SK-N-SH treated with all-trans-retinoic acid at 6 μM for 48 hours (cell line): Measurements from ENCODE around the gene SUV39H2.

Experiments
- ATAC-seq: fragments of 200-7000 bp; cut with Tn5 transposase; 3 replicates; pipeline ENCODE4 v1.9.1; 2020; ENCODE audit warnings: mild to moderate bottlenecking, moderate library complexity
- ARNTL ChIP-seq: fragments of 450-650 bp; formaldehyde crosslinking; IDR thresholded peaks from 2 replicates; pipeline ENCODE4 v1.5.0; 2020; ENCODE audit warnings: low read depth, mild to moderate bottlenecking, moderate library complexity, borderline replicate concordance
- BACH2 ChIP-seq: fragments of 250-450 bp; sonication (Bioruptor Pico); IDR thresholded peaks from 2 replicates; pipeline ENCODE4 v1.9.0; 2021; ENCODE audit warnings: mild to moderate bottlenecking, borderline replicate concordance
- CSDC2 ChIP-seq: fragments of 250-450 bp; sonication (Bioruptor Pico); IDR thresholded peaks from 2 replicates; pipeline ENCODE4 v1.5.0; 2020; ENCODE audit warnings: mild to moderate bottlenecking, moderate library complexity
- ESRRG ChIP-seq: fragments of 250-450 bp; sonication (Bioruptor Pico); IDR thresholded peaks from 2 replicates; pipeline ENCODE4 v1.6.1; 2021; ENCODE audit warnings: mild to moderate bottlenecking
- GLIS3 ChIP-seq: fragments of 250-450 bp; sonication (Bioruptor Pico); IDR thresholded peaks from 2 replicates; pipeline ENCODE4 v1.5.0; 2020; ENCODE audit warnings: mild to moderate bottlenecking, moderate library complexity
- ISL1 ChIP-seq: fragments of 250-450 bp; sonication (Bioruptor Pico); IDR thresholded peaks from 2 replicates; pipeline ENCODE4 v2.1.2; 2022; ENCODE audit warnings: mild to moderate bottlenecking, moderate library complexity
- OSR1 ChIP-seq: fragments of 250-450 bp; sonication (Bioruptor Pico); IDR thresholded peaks from 2 replicates; pipeline ENCODE4 v1.8.0; 2022; ENCODE audit warnings: moderate library complexity, mild to moderate bottlenecking, inconsistent platforms
- PPARA ChIP-seq: fragments of 250-450 bp; sonication (Bioruptor Pico); IDR thresholded peaks from 2 replicates; pipeline ENCODE4 v1.5.0; 2020; ENCODE audit warnings: mild to moderate bottlenecking, borderline replicate concordance
- SNAI2 ChIP-seq: fragments of 250-450 bp; sonication (Bioruptor Pico); IDR thresholded peaks from 2 replicates; pipeline ENCODE4 v1.5.0; 2020; ENCODE audit warnings: mild to moderate bottlenecking, moderate library complexity
- TCF4 ChIP-seq: fragments of 250-450 bp; sonication (Bioruptor Pico); IDR thresholded peaks from 2 replicates; pipeline ENCODE4 v1.8.0; 2021; ENCODE audit warnings: mild to moderate bottlenecking, moderate library complexity, borderline replicate concordance
- TOX ChIP-seq: fragments of 250-450 bp; sonication (Bioruptor Pico); IDR thresholded peaks from 2 replicates; pipeline ENCODE4 v1.8.0; 2021; ENCODE audit warnings: mild to moderate bottlenecking, moderate library complexity, borderline replicate concordance
- ZC3H10 ChIP-seq: fragments of 250-450 bp; sonication (Bioruptor Pico); IDR thresholded peaks from 2 replicates; pipeline ENCODE4 v1.5.1; 2021; ENCODE audit warnings: mild to moderate bottlenecking, moderate library complexity
- ZFP3 ChIP-seq: fragments of 250-450 bp; sonication (Bioruptor Pico); IDR thresholded peaks from 2 replicates; pipeline ENCODE4 v1.5.0; 2020; ENCODE audit warnings: mild to moderate bottlenecking, moderate library complexity
- ZFP30 ChIP-seq: fragments of 450-650 bp; formaldehyde crosslinking; IDR thresholded peaks from 2 replicates; pipeline ENCODE4 v1.5.0; 2022; ENCODE audit warnings: mild to moderate bottlenecking, moderate library complexity
- ZNF565 ChIP-seq: fragments of 450-650 bp; formaldehyde crosslinking; conservative IDR thresholded peaks from 2 replicates; pipeline ENCODE4 v1.5.0; 2020; ENCODE audit warnings: low read depth, mild to moderate bottlenecking, moderate library complexity
- ZNF70 ChIP-seq: fragments of 450-650 bp; formaldehyde crosslinking; IDR thresholded peaks from 2 replicates; pipeline ENCODE4 v1.5.0; 2020; ENCODE audit warnings: mild to moderate bottlenecking, moderate library complexity
- ZNF8 ChIP-seq: fragments of 450-650 bp; formaldehyde crosslinking; IDR thresholded peaks from 2 replicates; pipeline ENCODE4 v1.5.0; 2020; ENCODE audit warnings: mild to moderate bottlenecking, moderate library complexity
- TF ChIP-seq, protein P1 (sequence below): fragments of 250-450 bp; sonication (Bioruptor Pico); IDR thresholded peaks from 2 replicates; pipeline ENCODE4 v1.5.1; 2021; ENCODE audit warnings: mild to moderate bottlenecking, moderate library complexity
- TF ChIP-seq, protein P2 (sequence below): fragments of 250-450 bp; sonication (Bioruptor Pico); IDR thresholded peaks from 2 replicates; pipeline ENCODE4 v1.5.0; 2020; ENCODE audit warnings: mild to moderate bottlenecking, moderate library complexity
- TF ChIP-seq, protein P3 (sequence below): fragments of 250-450 bp; sonication (Bioruptor Pico); IDR thresholded peaks from 2 replicates; pipeline ENCODE4 v1.8.0; 2021; ENCODE audit warnings: low read depth, mild to moderate bottlenecking, moderate library complexity, borderline replicate concordance
- TF ChIP-seq, protein P4 (sequence below): fragments of 250-450 bp; sonication (Bioruptor Pico); IDR thresholded peaks from 2 replicates; pipeline ENCODE4 v1.8.0; 2020; ENCODE audit warnings: mild to moderate bottlenecking, moderate library complexity, borderline replicate concordance
- TF ChIP-seq, protein P5 (sequence below): fragments of 250-450 bp; sonication (Bioruptor Pico); IDR thresholded peaks from 2 replicates; pipeline ENCODE4 v1.5.1; 2020; ENCODE audit warnings: low read depth, mild to moderate bottlenecking, moderate library complexity

Gene SUV39H2

DNA sequence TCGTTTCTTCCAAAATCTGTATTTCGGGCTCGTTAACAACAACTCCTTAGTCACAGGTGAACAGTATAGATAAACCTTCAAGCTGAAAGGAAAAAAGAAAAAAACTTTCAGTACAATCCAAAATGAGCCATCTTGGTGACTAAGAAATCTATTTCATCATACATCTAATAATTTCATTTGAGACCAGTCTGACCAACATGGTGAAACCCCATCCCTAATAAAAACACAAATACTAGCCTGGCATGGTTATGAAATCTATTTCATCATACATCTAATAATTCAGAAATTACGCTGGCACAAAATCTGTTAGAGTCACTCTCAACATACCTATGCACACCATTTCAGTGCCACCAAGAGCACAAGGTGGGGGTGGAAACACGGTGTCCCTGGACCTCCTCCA lies 66.4 kb downstream of the SUV39H2 start:
- ATAC-seq = no peak
- no peak for TF ChIP-seq ESRRG (CRISPR knock-in tag)
- no peak for TF ChIP-seq ZNF70 (CRISPR knock-in tag)
- TF ChIP-seq, protein P1, sequence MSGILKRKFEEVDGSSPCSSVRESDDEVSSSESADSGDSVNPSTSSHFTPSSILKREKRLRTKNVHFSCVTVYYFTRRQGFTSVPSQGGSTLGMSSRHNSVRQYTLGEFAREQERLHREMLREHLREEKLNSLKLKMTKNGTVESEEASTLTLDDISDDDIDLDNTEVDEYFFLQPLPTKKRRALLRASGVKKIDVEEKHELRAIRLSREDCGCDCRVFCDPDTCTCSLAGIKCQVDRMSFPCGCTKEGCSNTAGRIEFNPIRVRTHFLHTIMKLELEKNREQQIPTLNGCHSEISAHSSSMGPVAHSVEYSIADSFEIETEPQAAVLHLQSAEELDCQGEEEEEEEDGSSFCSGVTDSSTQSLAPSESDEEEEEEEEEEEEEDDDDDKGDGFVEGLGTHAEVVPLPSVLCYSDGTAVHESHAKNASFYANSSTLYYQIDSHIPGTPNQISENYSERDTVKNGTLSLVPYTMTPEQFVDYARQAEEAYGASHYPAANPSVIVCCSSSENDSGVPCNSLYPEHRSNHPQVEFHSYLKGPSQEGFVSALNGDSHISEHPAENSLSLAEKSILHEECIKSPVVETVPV = no peak

DNA sequence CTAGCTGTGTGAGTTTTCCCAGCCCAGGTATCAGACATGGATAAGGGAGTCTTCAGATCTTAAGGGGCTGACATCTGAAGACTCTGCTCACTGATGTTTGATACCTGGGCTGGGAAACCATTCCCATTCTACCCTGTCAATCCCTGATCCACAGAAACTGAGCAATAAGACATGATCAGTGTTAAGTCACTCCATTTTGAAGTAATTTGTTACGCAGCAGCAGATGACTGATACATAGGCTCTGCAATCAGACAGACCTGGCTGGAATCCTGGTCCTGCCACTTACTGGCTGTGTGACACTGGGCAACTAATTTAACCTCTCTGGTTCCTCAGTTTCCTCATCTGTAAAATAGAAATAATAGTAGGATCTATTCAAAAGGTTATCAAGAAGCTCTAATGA lies 68.6 kb downstream of the SUV39H2 start:
- TF ChIP-seq PPARA (CRISPR knock-in tag) (no peak), SNAI2 (CRISPR knock-in tag) (no peak), ZNF565 (CRISPR knock-in tag) (no peak), ARNTL (CRISPR knock-in tag) (no peak), ZNF70 (CRISPR knock-in tag) (no peak), TOX (CRISPR knock-in tag) (no peak), ISL1 (CRISPR knock-in tag) (no peak), ZFP3 (CRISPR knock-in tag) (no peak), CSDC2 (CRISPR knock-in tag) (no peak), ZFP30 (CRISPR knock-in tag) (no peak), ESRRG (CRISPR knock-in tag) (no peak), BACH2 (no peak), ZC3H10 (CRISPR knock-in tag) (no peak), ZNF8 (CRISPR knock-in tag) (no peak), GLIS3 (CRISPR knock-in tag) (no peak), OSR1 (CRISPR knock-in tag) (no peak)
- TF ChIP-seq, protein P2, sequence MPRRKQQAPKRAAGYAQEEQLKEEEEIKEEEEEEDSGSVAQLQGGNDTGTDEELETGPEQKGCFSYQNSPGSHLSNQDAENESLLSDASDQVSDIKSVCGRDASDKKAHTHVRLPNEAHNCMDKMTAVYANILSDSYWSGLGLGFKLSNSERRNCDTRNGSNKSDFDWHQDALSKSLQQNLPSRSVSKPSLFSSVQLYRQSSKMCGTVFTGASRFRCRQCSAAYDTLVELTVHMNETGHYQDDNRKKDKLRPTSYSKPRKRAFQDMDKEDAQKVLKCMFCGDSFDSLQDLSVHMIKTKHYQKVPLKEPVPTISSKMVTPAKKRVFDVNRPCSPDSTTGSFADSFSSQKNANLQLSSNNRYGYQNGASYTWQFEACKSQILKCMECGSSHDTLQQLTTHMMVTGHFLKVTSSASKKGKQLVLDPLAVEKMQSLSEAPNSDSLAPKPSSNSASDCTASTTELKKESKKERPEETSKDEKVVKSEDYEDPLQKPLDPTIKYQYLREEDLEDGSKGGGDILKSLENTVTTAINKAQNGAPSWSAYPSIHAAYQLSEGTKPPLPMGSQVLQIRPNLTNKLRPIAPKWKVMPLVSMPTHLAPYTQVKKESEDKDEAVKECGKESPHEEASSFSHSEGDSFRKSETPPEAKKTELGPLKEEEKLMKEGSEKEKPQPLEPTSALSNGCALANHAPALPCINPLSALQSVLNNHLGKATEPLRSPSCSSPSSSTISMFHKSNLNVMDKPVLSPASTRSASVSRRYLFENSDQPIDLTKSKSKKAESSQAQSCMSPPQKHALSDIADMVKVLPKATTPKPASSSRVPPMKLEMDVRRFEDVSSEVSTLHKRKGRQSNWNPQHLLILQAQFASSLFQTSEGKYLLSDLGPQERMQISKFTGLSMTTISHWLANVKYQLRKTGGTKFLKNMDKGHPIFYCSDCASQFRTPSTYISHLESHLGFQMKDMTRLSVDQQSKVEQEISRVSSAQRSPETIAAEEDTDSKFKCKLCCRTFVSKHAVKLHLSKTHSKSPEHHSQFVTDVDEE = no peak
- TF ChIP-seq, protein P3, sequence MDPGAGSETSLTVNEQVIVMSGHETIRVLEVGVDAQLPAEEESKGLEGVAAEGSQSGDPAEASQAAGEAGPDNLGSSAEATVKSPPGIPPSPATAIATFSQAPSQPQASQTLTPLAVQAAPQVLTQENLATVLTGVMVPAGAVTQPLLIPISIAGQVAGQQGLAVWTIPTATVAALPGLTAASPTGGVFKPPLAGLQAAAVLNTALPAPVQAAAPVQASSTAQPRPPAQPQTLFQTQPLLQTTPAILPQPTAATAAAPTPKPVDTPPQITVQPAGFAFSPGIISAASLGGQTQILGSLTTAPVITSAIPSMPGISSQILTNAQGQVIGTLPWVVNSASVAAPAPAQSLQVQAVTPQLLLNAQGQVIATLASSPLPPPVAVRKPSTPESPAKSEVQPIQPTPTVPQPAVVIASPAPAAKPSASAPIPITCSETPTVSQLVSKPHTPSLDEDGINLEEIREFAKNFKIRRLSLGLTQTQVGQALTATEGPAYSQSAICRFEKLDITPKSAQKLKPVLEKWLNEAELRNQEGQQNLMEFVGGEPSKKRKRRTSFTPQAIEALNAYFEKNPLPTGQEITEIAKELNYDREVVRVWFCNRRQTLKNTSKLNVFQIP = no peak
- TF ChIP-seq, protein P4, sequence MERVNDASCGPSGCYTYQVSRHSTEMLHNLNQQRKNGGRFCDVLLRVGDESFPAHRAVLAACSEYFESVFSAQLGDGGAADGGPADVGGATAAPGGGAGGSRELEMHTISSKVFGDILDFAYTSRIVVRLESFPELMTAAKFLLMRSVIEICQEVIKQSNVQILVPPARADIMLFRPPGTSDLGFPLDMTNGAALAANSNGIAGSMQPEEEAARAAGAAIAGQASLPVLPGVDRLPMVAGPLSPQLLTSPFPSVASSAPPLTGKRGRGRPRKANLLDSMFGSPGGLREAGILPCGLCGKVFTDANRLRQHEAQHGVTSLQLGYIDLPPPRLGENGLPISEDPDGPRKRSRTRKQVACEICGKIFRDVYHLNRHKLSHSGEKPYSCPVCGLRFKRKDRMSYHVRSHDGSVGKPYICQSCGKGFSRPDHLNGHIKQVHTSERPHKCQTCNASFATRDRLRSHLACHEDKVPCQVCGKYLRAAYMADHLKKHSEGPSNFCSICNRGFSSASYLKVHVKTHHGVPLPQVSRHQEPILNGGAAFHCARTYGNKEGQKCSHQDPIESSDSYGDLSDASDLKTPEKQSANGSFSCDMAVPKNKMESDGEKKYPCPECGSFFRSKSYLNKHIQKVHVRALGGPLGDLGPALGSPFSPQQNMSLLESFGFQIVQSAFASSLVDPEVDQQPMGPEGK (CRISPR knock-in tag) = no peak
- TF ChIP-seq, protein P5, sequence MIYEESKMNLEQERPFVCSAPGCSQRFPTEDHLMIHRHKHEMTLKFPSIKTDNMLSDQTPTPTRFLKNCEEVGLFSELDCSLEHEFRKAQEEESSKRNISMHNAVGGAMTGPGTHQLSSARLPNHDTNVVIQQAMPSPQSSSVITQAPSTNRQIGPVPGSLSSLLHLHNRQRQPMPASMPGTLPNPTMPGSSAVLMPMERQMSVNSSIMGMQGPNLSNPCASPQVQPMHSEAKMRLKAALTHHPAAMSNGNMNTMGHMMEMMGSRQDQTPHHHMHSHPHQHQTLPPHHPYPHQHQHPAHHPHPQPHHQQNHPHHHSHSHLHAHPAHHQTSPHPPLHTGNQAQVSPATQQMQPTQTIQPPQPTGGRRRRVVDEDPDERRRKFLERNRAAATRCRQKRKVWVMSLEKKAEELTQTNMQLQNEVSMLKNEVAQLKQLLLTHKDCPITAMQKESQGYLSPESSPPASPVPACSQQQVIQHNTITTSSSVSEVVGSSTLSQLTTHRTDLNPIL (CRISPR knock-in tag) = no peak
- ATAC-seq = no peak

DNA sequence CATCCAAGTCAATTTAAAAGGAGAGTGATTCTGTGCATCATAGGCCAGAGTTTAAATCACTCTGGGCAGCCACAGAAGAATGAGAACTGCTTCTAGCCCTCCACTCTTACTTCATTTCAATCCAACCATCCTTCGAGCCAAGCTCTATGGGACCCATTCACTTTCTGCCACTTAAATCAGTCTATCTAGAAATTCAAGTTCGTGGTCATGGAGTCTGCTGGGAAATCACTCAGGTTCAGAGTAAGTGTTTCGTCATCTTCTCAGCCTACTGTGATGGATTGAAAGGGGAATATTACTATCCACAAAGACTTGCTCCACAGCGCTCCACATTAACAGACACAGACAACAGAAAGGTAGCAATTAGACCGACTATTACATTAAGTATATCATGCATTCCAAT lies 70.6 kb downstream of the SUV39H2 start:
- ATAC-seq = no peak
- TF ChIP-seq ISL1 (CRISPR knock-in tag) = no peak
- no peak for TF ChIP-seq ZNF8 (CRISPR knock-in tag)
- TF ChIP-seq CSDC2 (CRISPR knock-in tag) = no peak
- no peak for TF ChIP-seq ESRRG (CRISPR knock-in tag)
- no peak for TF ChIP-seq TOX (CRISPR knock-in tag)
- TF ChIP-seq ZFP3 (CRISPR knock-in tag) = no peak
- TF ChIP-seq BACH2 = no peak
- TF ChIP-seq, protein P5 (CRISPR knock-in tag) = no peak
- TF ChIP-seq PPARA (CRISPR knock-in tag) = no peak
- TF ChIP-seq, protein P4 (CRISPR knock-in tag) = no peak
- TF ChIP-seq, protein P1 = no peak
- TF ChIP-seq GLIS3 (CRISPR knock-in tag) = no peak
- no peak for TF ChIP-seq SNAI2 (CRISPR knock-in tag)
- no peak for TF ChIP-seq ZNF565 (CRISPR knock-in tag)
- TF ChIP-seq TCF4 = no peak
- TF ChIP-seq ZNF70 (CRISPR knock-in tag) = no peak
